ENCODE measurements around the gene ABLIM1. TPM values are rescaled to one million over a fixed set of nuclear protein-coding genes. Genes with fewer than 3 reads are reported as not detected.

ABLIM1 gene
- total and polyA plus RNA-seq, 10 of the 15 experiments (the other 5 are each of a cell fraction or from before 2014, with no cell fraction given), result 14.2 to 50.5 (median 28.1) TPM

DNA sequence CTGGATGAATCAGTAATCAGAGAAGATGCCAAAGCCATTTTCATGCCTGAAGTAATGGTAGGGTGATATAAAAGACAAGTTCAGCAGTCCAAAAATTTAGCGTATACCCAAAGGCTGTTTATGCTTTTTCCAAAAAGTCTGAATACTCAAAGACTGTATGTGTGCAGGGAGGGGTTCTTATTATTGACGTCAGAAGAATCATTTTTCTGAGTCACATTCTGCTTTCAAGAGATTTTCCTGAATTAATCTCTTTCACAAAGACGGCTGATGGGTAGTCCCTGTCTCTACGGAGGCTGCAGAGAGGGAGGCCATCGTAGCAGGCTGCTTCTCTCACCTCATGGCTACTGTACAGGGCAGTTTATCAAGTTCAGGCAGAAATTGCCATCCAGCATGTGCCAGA, 30.7 kb upstream of the ABLIM1 start:
- Histone ChIP-seq H3K9me3 (replicated peaks; ENCODE audit: control insufficient read depth, insufficient read depth, low read length) (no peaks in the 10 kb centered on the region), H3K27me3 (replicated peaks in 1 of 2; ENCODE audit: control insufficient read depth in 2 of 2, insufficient read depth in 2 of 2, low read length in 1 of 2) (no peaks in the 10 kb centered on the region; a peak in 1 of 4 replicates), H3K9ac (ENCODE audit: control insufficient read depth, insufficient read depth, low read length) (no peak overlapping the region), H4K20me1 (ENCODE audit: control insufficient read depth, insufficient read depth) (no peaks in the 10 kb centered on the region), H3K4me1 (ENCODE audit: control insufficient read depth, insufficient read depth, low read length) (no peaks in the 10 kb centered on the region), H3K4me3 (no peak overlapping the region), H3K79me2 (ENCODE audit: control insufficient read depth, insufficient read depth, low read length) (no peaks in the 10 kb centered on the region), H3K36me3 (ENCODE audit: control insufficient read depth in 2 of 2, insufficient read depth in 2 of 2, low read length in 1 of 2) (no peaks in the 10 kb centered on the region), H3K4me2 (ENCODE audit: control insufficient read depth, insufficient read depth) (no peak overlapping the region), H3K27ac (ENCODE audit: control insufficient read depth, insufficient read depth) (no peak overlapping the region), H2AFZ (ENCODE audit: control insufficient read depth, low read depth, low read length) (no peak overlapping the region)
- ChIA-PET SMC1A (ENCODE audit: uncharacterized antibody, unreplicated experiment) (interaction anchor here (1.6 kb wide), 1 partner anchor 57 kb away, joined by 3 read pairs; no protein-coding TSS in a partner anchor), POLR2A (no interaction called here), CTCF (interaction anchor here (0.7 kb wide), 1 partner anchor 381 kb away, joined by 3 read pairs; no protein-coding TSS in a partner anchor), RAD21 (ENCODE audit: unreplicated experiment) (no interaction called here)
- intact Hi-C loops (cut with micrococcal nuclease; ENCODE audit: unreplicated experiment) (no loop called here), in situ Hi-C loops (cut with MboI) (no loop called here)
- DNase-seq (ENCODE audit: low read depth, low spot score) (no peak), ATAC-seq (no peak), FAIRE-seq (no peak)
- 40% methylated on average over 5 of the region's 5 CpGs for WGBS (ENCODE audit: insufficient coverage, insufficient replicate concordance, low lambda C conversion rate, missing lambda C conversion rate)
- BruUV-seq (replicated peaks), result no TSS peak
- no peak for TF ChIP-seq ZNF207 (IDR thresholded peaks at IDR 0.05; ENCODE audit: borderline replicate concordance)
- TF ChIP-seq, protein P1, sequence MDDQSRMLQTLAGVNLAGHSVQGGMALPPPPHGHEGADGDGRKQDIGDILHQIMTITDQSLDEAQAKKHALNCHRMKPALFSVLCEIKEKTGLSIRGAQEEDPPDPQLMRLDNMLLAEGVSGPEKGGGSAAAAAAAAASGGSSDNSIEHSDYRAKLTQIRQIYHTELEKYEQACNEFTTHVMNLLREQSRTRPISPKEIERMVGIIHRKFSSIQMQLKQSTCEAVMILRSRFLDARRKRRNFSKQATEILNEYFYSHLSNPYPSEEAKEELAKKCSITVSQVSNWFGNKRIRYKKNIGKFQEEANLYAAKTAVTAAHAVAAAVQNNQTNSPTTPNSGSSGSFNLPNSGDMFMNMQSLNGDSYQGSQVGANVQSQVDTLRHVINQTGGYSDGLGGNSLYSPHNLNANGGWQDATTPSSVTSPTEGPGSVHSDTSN (IDR thresholded peaks at IDR 0.05; ENCODE audit: insufficient replicate concordance, low read depth, low read length), result no peak
- no peak for TF ChIP-seq SIN3A (IDR thresholded peaks at IDR 0.05; ENCODE audit: low read depth, low read length)
- TF ChIP-seq PAX5 (IDR thresholded peaks at IDR 0.05; ENCODE audit: borderline replicate concordance, low read depth, low read length), result no peak
- no peak for TF ChIP-seq MXI1 (IDR thresholded peaks at IDR 0.05; ENCODE audit: low read depth, low read length)
- TF ChIP-seq, protein P2, sequence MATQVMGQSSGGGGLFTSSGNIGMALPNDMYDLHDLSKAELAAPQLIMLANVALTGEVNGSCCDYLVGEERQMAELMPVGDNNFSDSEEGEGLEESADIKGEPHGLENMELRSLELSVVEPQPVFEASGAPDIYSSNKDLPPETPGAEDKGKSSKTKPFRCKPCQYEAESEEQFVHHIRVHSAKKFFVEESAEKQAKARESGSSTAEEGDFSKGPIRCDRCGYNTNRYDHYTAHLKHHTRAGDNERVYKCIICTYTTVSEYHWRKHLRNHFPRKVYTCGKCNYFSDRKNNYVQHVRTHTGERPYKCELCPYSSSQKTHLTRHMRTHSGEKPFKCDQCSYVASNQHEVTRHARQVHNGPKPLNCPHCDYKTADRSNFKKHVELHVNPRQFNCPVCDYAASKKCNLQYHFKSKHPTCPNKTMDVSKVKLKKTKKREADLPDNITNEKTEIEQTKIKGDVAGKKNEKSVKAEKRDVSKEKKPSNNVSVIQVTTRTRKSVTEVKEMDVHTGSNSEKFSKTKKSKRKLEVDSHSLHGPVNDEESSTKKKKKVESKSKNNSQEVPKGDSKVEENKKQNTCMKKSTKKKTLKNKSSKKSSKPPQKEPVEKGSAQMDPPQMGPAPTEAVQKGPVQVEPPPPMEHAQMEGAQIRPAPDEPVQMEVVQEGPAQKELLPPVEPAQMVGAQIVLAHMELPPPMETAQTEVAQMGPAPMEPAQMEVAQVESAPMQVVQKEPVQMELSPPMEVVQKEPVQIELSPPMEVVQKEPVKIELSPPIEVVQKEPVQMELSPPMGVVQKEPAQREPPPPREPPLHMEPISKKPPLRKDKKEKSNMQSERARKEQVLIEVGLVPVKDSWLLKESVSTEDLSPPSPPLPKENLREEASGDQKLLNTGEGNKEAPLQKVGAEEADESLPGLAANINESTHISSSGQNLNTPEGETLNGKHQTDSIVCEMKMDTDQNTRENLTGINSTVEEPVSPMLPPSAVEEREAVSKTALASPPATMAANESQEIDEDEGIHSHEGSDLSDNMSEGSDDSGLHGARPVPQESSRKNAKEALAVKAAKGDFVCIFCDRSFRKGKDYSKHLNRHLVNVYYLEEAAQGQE (IDR thresholded peaks at IDR 0.05; ENCODE audit: low read depth, low read length), result no peak
- TF ChIP-seq, protein P3, sequence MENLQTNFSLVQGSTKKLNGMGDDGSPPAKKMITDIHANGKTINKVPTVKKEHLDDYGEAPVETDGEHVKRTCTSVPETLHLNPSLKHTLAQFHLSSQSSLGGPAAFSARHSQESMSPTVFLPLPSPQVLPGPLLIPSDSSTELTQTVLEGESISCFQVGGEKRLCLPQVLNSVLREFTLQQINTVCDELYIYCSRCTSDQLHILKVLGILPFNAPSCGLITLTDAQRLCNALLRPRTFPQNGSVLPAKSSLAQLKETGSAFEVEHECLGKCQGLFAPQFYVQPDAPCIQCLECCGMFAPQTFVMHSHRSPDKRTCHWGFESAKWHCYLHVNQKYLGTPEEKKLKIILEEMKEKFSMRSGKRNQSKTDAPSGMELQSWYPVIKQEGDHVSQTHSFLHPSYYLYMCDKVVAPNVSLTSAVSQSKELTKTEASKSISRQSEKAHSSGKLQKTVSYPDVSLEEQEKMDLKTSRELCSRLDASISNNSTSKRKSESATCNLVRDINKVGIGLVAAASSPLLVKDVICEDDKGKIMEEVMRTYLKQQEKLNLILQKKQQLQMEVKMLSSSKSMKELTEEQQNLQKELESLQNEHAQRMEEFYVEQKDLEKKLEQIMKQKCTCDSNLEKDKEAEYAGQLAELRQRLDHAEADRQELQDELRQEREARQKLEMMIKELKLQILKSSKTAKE (IDR thresholded peaks at IDR 0.05; ENCODE audit: low read depth, poor library complexity, severe bottlenecking), result no peak
- TF ChIP-seq, protein P4, sequence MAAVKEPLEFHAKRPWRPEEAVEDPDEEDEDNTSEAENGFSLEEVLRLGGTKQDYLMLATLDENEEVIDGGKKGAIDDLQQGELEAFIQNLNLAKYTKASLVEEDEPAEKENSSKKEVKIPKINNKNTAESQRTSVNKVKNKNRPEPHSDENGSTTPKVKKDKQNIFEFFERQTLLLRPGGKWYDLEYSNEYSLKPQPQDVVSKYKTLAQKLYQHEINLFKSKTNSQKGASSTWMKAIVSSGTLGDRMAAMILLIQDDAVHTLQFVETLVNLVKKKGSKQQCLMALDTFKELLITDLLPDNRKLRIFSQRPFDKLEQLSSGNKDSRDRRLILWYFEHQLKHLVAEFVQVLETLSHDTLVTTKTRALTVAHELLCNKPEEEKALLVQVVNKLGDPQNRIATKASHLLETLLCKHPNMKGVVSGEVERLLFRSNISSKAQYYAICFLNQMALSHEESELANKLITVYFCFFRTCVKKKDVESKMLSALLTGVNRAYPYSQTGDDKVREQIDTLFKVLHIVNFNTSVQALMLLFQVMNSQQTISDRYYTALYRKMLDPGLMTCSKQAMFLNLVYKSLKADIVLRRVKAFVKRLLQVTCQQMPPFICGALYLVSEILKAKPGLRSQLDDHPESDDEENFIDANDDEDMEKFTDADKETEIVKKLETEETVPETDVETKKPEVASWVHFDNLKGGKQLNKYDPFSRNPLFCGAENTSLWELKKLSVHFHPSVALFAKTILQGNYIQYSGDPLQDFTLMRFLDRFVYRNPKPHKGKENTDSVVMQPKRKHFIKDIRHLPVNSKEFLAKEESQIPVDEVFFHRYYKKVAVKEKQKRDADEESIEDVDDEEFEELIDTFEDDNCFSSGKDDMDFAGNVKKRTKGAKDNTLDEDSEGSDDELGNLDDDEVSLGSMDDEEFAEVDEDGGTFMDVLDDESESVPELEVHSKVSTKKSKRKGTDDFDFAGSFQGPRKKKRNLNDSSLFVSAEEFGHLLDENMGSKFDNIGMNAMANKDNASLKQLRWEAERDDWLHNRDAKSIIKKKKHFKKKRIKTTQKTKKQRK (IDR thresholded peaks at IDR 0.05; ENCODE audit: low read depth, low read length), result no peak
- no peak for TF ChIP-seq PML (IDR thresholded peaks at IDR 0.05; ENCODE audit: low read length)
- TF ChIP-seq, protein P5, sequence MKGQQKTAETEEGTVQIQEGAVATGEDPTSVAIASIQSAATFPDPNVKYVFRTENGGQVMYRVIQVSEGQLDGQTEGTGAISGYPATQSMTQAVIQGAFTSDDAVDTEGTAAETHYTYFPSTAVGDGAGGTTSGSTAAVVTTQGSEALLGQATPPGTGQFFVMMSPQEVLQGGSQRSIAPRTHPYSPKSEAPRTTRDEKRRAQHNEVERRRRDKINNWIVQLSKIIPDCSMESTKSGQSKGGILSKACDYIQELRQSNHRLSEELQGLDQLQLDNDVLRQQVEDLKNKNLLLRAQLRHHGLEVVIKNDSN (IDR thresholded peaks at IDR 0.05; ENCODE audit: borderline replicate concordance, extremely low read length, insufficient read depth, low read depth, low read length), result no peak
